Parathyroid adenoma (tissue), 2 donors: Measurements from ENCODE around the gene FBXL13.
"Not testable (repeated sequence)": the region's sequence is repeated elsewhere in the genome, so short reads cannot be mapped to it uniquely, and the experiment has no call there.

Source experiments
- H2AFZ ChIP-seq: fragments of 300-600 bp; sonication (generic); one replicate; pipeline ENCODE4 v1.7.0; 2017; ENCODE audit warnings: antibody characterized with exemption, mild to moderate bottlenecking
- H3K27ac ChIP-seq: fragments of 300-600 bp; sonication (generic); one replicate; pipeline ENCODE4 v1.7.0; 2017
- H3K27me3 ChIP-seq: fragments of 300-600 bp; sonication (generic); one replicate; pipeline ENCODE4 v1.7.0; 2017; ENCODE audit warnings: low read length; ENCODE audit not compliant: control insufficient read depth, insufficient read depth
- H3K36me3 ChIP-seq: fragments of 300-600 bp; sonication (generic); one replicate; pipeline ENCODE4 v1.7.0; 2017; ENCODE audit warnings: low read length; ENCODE audit not compliant: control insufficient read depth, insufficient read depth
- H3K4me1 ChIP-seq: fragments of 300-600 bp; sonication (generic); one replicate; pipeline ENCODE4 v1.7.0; 2017; ENCODE audit warnings: control low read depth
- H3K4me2 ChIP-seq: fragments of 300-600 bp; sonication (generic); one replicate; pipeline ENCODE4 v1.7.0; 2017; ENCODE audit warnings: low read length
- H3K4me3 ChIP-seq: fragments of 300-600 bp; sonication (generic); one replicate; pipeline ENCODE4 v1.7.0; 2017; ENCODE audit warnings: low read depth, low read length
- H3K79me2 ChIP-seq: fragments of 300-600 bp; sonication (generic); one replicate; pipeline ENCODE4 v1.7.0; 2017; ENCODE audit warnings: control low read depth
- H3K9ac ChIP-seq: fragments of 300-600 bp; sonication (generic); one replicate; pipeline ENCODE4 v1.7.0; 2017; ENCODE audit warnings: mild to moderate bottlenecking
- H3K9me3 ChIP-seq: fragments of 300-600 bp; sonication (generic); one replicate; pipeline ENCODE4 v1.7.0; 2017; ENCODE audit warnings: low read length; ENCODE audit not compliant: control insufficient read depth
- TF ChIP-seq, protein P1 (sequence below): fragments of 300-600 bp; sonication (generic); IDR thresholded peaks from one replicate; pipeline ENCODE4 v1.7.0; 2017; ENCODE audit warnings: antibody characterized with exemption, mild to moderate bottlenecking
- donor health status: primary hyperparathyroidism.

Gene FBXL13

DNA sequence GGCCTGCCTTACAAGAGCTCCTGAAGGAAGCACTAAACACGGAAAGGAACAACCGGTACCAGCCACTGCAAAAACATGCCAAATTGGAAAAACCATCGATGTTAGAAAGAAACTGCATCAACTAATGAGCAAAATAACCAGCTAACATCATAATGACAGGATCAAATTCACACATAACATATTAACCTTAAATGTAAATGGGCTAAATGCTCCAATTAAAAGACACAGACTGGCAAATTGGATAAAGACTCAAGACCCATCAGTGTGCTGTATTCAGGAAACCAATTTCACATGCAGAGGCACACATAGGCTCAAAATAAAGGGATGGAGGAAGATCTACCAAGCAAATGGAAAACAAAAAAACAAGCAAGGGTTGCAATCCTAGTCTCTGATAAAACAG lies 56.3 kb downstream of the FBXL13 start:
- H3K27me3 ChIP-seq, H3K4me2 ChIP-seq, H3K4me3 ChIP-seq, H2AFZ ChIP-seq, H3K36me3 ChIP-seq, H3K9me3 ChIP-seq, H3K9ac ChIP-seq, H3K4me1 ChIP-seq, H3K27ac ChIP-seq, H3K79me2 ChIP-seq: not testable (repeated sequence)

- no peaks in the 10 kb centered on the region for H3K9me3 ChIP-seq
- no peaks in the 10 kb centered on the region for H3K79me2 ChIP-seq
- H3K4me3 ChIP-seq = no peak overlapping the region
- H3K36me3 ChIP-seq = no peaks in the 10 kb centered on the region
- no peak overlapping the region for H3K4me2 ChIP-seq
- no peaks in the 10 kb centered on the region for H3K4me1 ChIP-seq
- H3K27me3 ChIP-seq = no peaks in the 10 kb centered on the region
- H3K27ac ChIP-seq = no peak overlapping the region
- H3K9ac ChIP-seq = no peak overlapping the region
- TF ChIP-seq, protein P1, sequence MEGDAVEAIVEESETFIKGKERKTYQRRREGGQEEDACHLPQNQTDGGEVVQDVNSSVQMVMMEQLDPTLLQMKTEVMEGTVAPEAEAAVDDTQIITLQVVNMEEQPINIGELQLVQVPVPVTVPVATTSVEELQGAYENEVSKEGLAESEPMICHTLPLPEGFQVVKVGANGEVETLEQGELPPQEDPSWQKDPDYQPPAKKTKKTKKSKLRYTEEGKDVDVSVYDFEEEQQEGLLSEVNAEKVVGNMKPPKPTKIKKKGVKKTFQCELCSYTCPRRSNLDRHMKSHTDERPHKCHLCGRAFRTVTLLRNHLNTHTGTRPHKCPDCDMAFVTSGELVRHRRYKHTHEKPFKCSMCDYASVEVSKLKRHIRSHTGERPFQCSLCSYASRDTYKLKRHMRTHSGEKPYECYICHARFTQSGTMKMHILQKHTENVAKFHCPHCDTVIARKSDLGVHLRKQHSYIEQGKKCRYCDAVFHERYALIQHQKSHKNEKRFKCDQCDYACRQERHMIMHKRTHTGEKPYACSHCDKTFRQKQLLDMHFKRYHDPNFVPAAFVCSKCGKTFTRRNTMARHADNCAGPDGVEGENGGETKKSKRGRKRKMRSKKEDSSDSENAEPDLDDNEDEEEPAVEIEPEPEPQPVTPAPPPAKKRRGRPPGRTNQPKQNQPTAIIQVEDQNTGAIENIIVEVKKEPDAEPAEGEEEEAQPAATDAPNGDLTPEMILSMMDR = no peak
- no peak overlapping the region for H2AFZ ChIP-seq
These were observed 62.9 kb downstream of the FBXL13 start for GRCh38 chr7:103011650-103012049.

DNA sequence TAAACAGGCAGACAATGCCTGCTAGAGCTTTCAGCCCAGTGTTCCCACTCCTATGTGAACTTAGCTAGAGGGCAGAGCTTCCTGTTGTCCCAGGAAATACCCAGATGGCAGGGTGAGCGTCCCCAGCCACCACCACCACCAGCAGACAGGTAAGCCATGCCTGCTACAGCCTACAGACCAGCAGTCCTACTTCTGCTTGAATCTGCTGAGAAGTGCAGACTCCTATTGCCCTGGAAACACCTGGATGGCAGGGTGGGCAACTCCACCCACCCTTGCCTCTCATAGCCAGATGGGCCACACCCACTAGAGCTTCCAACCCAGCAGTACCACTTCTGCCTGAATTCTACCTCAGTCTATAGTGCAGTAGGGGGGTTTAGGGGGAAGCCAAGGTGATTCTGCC lies 64.4 kb downstream of the FBXL13 start:
- H3K27me3 ChIP-seq = no peaks in the 10 kb centered on the region
- no peaks in the 10 kb centered on the region for H3K79me2 ChIP-seq
- H3K4me2 ChIP-seq = no peak overlapping the region
- H3K9me3 ChIP-seq = no peaks in the 10 kb centered on the region
- H3K36me3 ChIP-seq = no peaks in the 10 kb centered on the region
- no peak overlapping the region for H3K27ac ChIP-seq
- TF ChIP-seq, protein P1 = no peak
- no peaks in the 10 kb centered on the region for H3K4me1 ChIP-seq
- no peak overlapping the region for H3K9ac ChIP-seq
- no peak overlapping the region for H2AFZ ChIP-seq
- H3K4me3 ChIP-seq = no peak overlapping the region

- Histone ChIP-seq H3K4me3 (no peak overlapping the region), H3K9me3 (no peaks in the 10 kb centered on the region), H2AFZ (no peak overlapping the region), H3K36me3 (no peaks in the 10 kb centered on the region), H3K4me1 (no peaks in the 10 kb centered on the region), H3K27ac (no peak overlapping the region), H3K9ac (no peak overlapping the region), H3K79me2 (no peaks in the 10 kb centered on the region), H3K27me3 (no peaks in the 10 kb centered on the region), H3K4me2 (no peak overlapping the region)
- TF ChIP-seq, protein P1 = no peak
These were observed 65.0 kb downstream of the FBXL13 start for GRCh38 chr7:103009466-103010185.

- TF ChIP-seq, protein P1 = no peak
- H3K9me3 ChIP-seq = no peaks in the 10 kb centered on the region
- no peak overlapping the region for H3K4me2 ChIP-seq
These were observed 71.6 kb downstream of the FBXL13 start for GRCh38 chr7:103003004-103003403.

More at GRCh38 chr7:103003004-103003403, 71.6 kb downstream of the FBXL13 start:
- Histone ChIP-seq H3K27ac (no peak overlapping the region), H3K9ac (no peak overlapping the region), H3K27me3 (no peaks in the 10 kb centered on the region), H3K79me2 (no peaks in the 10 kb centered on the region), H2AFZ (no peak overlapping the region), H3K4me1 (no peaks in the 10 kb centered on the region), H3K36me3 (no peaks in the 10 kb centered on the region), H3K4me3 (no peak overlapping the region)
